Activated B cell treated with CpG ODN at 0.5 μM for 24 hours (primary cell): ENCODE measurements around the gene TRAF3. TPM values are rescaled to one million over a fixed set of nuclear protein-coding genes. Genes with fewer than 3 reads are reported as not detected.

Experiments used
- ATAC-seq: fragments of 200-7000 bp; cut with Tn5 transposase; one replicate; pipeline ENCODE4 v1.10.0; 2021; ENCODE audit warnings: low read depth, mild to moderate bottlenecking, moderate library complexity
- CTCF ChIA-PET: fragments of 350-600 bp; sonication (Branson Sonifier 250); formaldehyde crosslinking; loops from one replicate; lab custom pipeline; 2021; ENCODE audit warnings: antibody characterized with exemption; lab: Charles Lee
- POLR2A ChIA-PET: fragments of 350-600 bp; sonication (Branson Sonifier 250); formaldehyde crosslinking; loops from one replicate; lab custom pipeline; 2021; ENCODE audit warnings: antibody characterized with exemption; lab: Charles Lee
- DNase-seq: peaks from one replicate; pipeline ENCODE4 v3.0.0; 2022
- H3K27ac Mint-ChIP-seq: one replicate; pipeline ENCODE4 v1.8.0; 2020; ENCODE audit warnings: mixed read lengths
- H3K27me3 Mint-ChIP-seq: one replicate; pipeline ENCODE4 v1.8.0; 2021; ENCODE audit warnings: mixed read lengths
- H3K36me3 Mint-ChIP-seq: one replicate; pipeline ENCODE4 v1.8.0; 2021; ENCODE audit warnings: low read depth, mixed read lengths
- H3K4me1 Mint-ChIP-seq: one replicate; pipeline ENCODE4 v1.8.0; 2021; ENCODE audit warnings: mixed read lengths
- H3K4me3 Mint-ChIP-seq: one replicate; pipeline ENCODE4 v1.8.0; 2020; ENCODE audit warnings: mild to moderate bottlenecking, mixed read lengths
- H3K9me3 Mint-ChIP-seq: one replicate; pipeline ENCODE4 v1.8.0; 2020; ENCODE audit warnings: mixed read lengths
- intact Hi-C: fragments of 100-400 bp; cut with micrococcal nuclease; formaldehyde crosslinking; loops from one replicate; pipeline ENCODE4 v1.15.1; 2024
- total RNA-seq: library from RNA; stranded (reverse); gene quantifications from 2 replicates; pipeline ENCODE4 v1.2.3, GENCODE V29; 2022
- TF ChIP-seq, protein P1 (sequence below): fragments of 200-600 bp; IDR thresholded peaks from one replicate; pipeline ENCODE4 v1.8.0; 2022; ENCODE audit warnings: antibody characterized with exemption, mild to moderate bottlenecking

TRAF3 gene
- total RNA-seq, 1 donor from 2014 or later = 120 TPM

DNA sequence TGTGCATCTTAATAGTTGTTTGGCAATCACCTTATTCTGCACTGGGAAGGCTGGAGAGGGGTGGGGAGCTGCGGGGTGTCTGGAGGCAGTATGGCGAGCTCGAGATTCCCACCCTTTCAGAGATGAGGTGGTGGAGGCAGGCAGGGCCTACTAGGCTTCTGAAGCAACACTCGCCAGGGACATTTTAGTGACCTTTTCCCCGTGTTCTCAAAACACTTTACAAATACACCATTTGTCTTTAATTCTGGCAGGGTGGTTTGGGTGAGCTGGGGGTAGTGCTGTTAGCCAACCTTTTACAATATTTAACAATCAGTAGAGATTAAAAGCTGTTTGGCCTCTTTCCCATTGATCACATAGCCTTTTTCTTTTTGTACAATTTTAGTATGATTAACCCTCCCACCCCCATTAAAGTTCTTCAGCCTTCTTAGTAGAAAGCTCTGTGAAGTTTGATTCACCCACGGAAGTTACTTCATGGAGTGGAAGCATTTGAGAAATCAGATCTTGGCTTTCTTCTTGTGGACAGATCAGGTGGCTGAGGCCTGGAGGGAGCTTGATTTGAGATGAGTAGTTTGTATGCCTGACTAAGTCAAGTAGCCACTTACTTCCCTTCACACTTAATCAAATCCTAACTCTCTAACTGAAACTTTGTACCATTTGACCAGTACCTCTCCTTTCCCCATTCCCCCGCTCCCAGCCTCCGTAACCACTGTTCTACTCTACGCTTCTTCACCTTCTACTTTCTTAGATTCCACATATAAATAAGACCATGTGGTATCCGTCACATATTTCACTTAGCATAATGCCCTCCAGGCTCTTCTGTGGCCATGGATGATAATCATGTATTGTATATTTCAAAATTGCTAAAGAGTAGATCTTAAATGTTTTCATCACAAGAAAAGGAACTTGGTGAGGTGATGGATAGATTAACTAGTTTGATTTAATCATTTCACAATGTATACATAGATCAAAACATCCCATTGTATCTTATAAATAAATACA lies 41.0 kb downstream of the TRAF3 start:
- H3K36me3 Mint-ChIP-seq = peaks cover 58% of the 10 kb centered on the region
- ChIA-PET CTCF (interaction anchor here (0.6 to 2.2 kb wide), 3 partner anchors 43 to 235 kb away, joined by 3 to 8 read pairs (median 3); no protein-coding TSS in a partner anchor), POLR2A (interaction anchor here (0.6 to 1.3 kb wide), 10 partner anchors 12 to 182 kb away, joined by 3 to 10 read pairs (median 4); no protein-coding TSS in a partner anchor)
- DNase-seq = no peak
- peak overlapping the region; percentile 35 for H3K4me3 Mint-ChIP-seq
- H3K4me1 Mint-ChIP-seq = peaks cover 86% of the 10 kb centered on the region
- TF ChIP-seq, protein P1, sequence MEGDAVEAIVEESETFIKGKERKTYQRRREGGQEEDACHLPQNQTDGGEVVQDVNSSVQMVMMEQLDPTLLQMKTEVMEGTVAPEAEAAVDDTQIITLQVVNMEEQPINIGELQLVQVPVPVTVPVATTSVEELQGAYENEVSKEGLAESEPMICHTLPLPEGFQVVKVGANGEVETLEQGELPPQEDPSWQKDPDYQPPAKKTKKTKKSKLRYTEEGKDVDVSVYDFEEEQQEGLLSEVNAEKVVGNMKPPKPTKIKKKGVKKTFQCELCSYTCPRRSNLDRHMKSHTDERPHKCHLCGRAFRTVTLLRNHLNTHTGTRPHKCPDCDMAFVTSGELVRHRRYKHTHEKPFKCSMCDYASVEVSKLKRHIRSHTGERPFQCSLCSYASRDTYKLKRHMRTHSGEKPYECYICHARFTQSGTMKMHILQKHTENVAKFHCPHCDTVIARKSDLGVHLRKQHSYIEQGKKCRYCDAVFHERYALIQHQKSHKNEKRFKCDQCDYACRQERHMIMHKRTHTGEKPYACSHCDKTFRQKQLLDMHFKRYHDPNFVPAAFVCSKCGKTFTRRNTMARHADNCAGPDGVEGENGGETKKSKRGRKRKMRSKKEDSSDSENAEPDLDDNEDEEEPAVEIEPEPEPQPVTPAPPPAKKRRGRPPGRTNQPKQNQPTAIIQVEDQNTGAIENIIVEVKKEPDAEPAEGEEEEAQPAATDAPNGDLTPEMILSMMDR = no peak
- H3K9me3 Mint-ChIP-seq = no peaks in the 10 kb centered on the region
- intact Hi-C loops = loop anchor here (1.0 to 2.0 kb wide), 2 partner anchors 11 to 39 kb away; no protein-coding TSS in a partner anchor
- peak; percentile 30 for ATAC-seq
- H3K27ac Mint-ChIP-seq = peak overlapping the region; percentile 67
- H3K27me3 Mint-ChIP-seq = no peaks in the 10 kb centered on the region

DNA sequence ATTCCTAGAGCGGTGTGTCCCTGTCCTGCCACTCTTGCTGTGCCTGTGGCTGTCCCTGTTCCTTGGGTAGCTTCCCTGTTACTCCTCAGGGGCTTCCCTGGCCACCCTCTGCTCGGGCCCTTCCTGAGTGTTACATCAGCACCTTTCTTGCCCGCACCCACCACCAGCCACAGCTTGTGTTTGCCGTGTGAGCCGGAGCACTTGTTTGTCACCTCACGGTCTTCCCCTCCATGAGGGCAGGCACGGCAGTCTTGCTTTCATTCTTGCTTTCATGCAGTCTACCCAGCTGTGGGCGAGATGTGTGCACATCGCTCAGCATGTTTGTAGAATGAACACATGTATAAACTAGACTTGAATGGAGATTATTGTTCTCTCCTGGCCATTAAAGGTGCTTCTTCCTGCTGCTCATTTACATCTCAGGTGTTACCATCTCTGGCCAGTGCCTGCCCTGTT lies 42.0 kb downstream of the TRAF3 start:
- TF ChIP-seq, protein P1 = no peak
- ChIA-PET POLR2A (interaction anchor here (0.7 to 1.4 kb wide), 6 partner anchors 13 to 124 kb away, joined by 3 to 4 read pairs (median 3); no protein-coding TSS in a partner anchor), CTCF (interaction anchor here (1.1 to 2.2 kb wide), 2 partner anchors 44 to 125 kb away, joined by 3 to 8 read pairs; no protein-coding TSS in a partner anchor)
- Mint-ChIP-seq H3K4me1 (peaks cover 83% of the 10 kb centered on the region), H3K36me3 (peaks cover 52% of the 10 kb centered on the region), H3K27me3 (no peaks in the 10 kb centered on the region), H3K9me3 (no peaks in the 10 kb centered on the region), H3K27ac (peak overlapping the region; percentile 85), H3K4me3 (peak overlapping the region; percentile 68)
- intact Hi-C loops = loop anchor here (2.0 kb wide), 1 partner anchor 40 kb away; no protein-coding TSS in a partner anchor
- no peak for DNase-seq
- peak; percentile 73 for ATAC-seq

DNA sequence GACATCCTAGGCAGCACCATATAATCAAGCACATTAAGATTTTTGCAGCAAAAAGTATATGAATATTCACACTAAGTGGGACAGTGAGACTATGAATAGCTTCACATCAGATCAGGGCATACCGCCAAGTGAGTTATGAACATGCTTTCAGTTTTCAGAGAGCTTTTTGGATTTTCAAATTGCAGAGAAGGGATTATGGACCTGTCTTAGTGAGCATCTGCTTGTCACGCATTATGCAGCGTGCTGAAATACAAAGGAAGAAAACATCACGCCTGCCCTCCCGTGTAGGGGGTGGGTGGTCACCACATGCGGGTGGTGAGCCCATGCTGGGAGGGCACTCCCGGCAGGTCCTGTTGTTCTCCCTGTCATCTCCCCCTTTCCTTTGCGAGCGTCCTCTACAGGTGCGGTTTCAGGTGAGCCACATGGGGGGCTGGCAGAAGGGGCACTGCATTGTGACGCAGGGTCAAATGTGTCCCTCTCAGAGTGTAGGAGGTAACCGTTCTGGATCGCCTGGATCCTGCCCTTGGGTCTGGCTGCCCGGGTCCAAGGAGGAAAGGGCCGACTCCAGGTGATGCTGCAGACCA lies 42.6 kb downstream of the TRAF3 start:
- Mint-ChIP-seq H3K36me3 (peaks cover 45% of the 10 kb centered on the region), H3K27ac (peak overlapping the region; percentile 85), H3K27me3 (no peaks in the 10 kb centered on the region), H3K4me3 (peak overlapping the region; percentile 68), H3K9me3 (no peaks in the 10 kb centered on the region), H3K4me1 (peaks cover 84% of the 10 kb centered on the region)
- ChIA-PET POLR2A (interaction anchor here (0.9 to 1.4 kb wide), 3 partner anchors 17 to 46 kb away, joined by 3 read pairs; no protein-coding TSS in a partner anchor), CTCF (interaction anchor here (1.1 to 2.2 kb wide), 2 partner anchors 45 to 126 kb away, joined by 3 to 8 read pairs; no protein-coding TSS in a partner anchor)
- ATAC-seq (no peak), DNase-seq (no peak)
- intact Hi-C loops = loop anchor here (2.0 kb wide), 1 partner anchor 41 kb away; no protein-coding TSS in a partner anchor
- TF ChIP-seq, protein P1 = no peak

DNA sequence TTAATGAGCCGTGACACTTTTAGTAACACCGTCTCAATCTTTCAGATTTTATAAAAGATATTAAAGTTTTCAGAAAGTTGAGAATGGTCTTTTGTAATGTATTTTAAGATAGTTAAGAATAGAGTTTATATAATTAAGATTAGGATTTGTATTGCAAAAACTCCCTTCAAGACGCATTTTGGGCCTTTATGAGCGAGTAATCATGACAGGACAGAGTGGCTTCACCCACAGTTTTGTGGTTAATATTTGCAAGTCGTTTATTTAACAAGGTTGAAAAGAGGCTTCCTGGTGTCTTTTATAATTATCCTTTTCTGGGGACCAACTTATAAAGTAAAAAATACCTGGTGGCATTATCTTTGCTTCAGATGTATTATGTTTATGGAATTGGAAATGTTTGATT lies 44.0 kb downstream of the TRAF3 start:
- POLR2A ChIA-PET = no interaction called here
- Mint-ChIP-seq H3K27me3 (no peaks in the 10 kb centered on the region), H3K27ac (peak overlapping the region; percentile 53), H3K4me1 (peaks cover 89% of the 10 kb centered on the region), H3K36me3 (peaks cover 45% of the 10 kb centered on the region), H3K9me3 (no peaks in the 10 kb centered on the region), H3K4me3 (peak overlapping the region; percentile 44)
- DNase-seq (no peak), ATAC-seq (no peak)
- CTCF ChIA-PET = no interaction called here
- TF ChIP-seq, protein P1 = no peak
- intact Hi-C loops = no loop called here
